OCI-LY1 (cell line): Measurements from ENCODE around the gene CFAP61.

ENCODE experiments used
- H2AFZ ChIP-seq: fragments of 200-600 bp; sonication (generic), shearing (Covaris generic); 2 replicates; pipeline ENCODE4 v1.6.0; 2014; ENCODE audit warnings: antibody characterized with exemption, mild to moderate bottlenecking, low read length
- H3F3A ChIP-seq: fragments of 200-600 bp; sonication (generic), shearing (Covaris generic); 2 replicates; pipeline ENCODE4 v1.6.0; 2014; ENCODE audit warnings: mild to moderate bottlenecking, antibody characterized with exemption, low read length, moderate library complexity; ENCODE audit not compliant: insufficient read depth
- H3K27ac ChIP-seq: fragments of 200-600 bp; sonication (generic); 2 replicates; pipeline ENCODE4 v1.5.1; 2014; ENCODE audit warnings: low read length, mixed run types, mild to moderate bottlenecking, low read depth; ENCODE audit not compliant: poor library complexity, severe bottlenecking
- H3K27me3 ChIP-seq: fragments of 200-600 bp; sonication (generic); 2 replicates; pipeline ENCODE4 v1.6.0; 2014; ENCODE audit warnings: antibody characterized with exemption, mild to moderate bottlenecking, low read length, moderate library complexity; ENCODE audit not compliant: insufficient read depth
- H3K36me3 ChIP-seq: fragments of 200-600 bp; sonication (generic); 2 replicates; pipeline ENCODE4 v1.6.1; 2014; ENCODE audit warnings: mild to moderate bottlenecking, antibody characterized with exemption, low read length, moderate library complexity, mixed read lengths; ENCODE audit not compliant: insufficient read depth
- H3K4me1 ChIP-seq: fragments of 200-600 bp; sonication (generic); 2 replicates; pipeline ENCODE4 v1.5.1; 2014; ENCODE audit warnings: mild to moderate bottlenecking, low read length, moderate library complexity; ENCODE audit not compliant: insufficient read depth, severe bottlenecking
- H3K4me2 ChIP-seq: fragments of 200-600 bp; sonication (generic), shearing (Covaris generic); 2 replicates; pipeline ENCODE4 v1.6.1; 2014; ENCODE audit warnings: low read length
- H3K4me3 ChIP-seq: fragments of 200-600 bp; sonication (generic); 2 replicates; pipeline ENCODE4 v1.5.1; 2014; ENCODE audit warnings: low read length, low read depth, mild to moderate bottlenecking, mixed read lengths; ENCODE audit not compliant: poor library complexity, severe bottlenecking
- H3K79me2 ChIP-seq: fragments of 200-600 bp; shearing (Covaris generic); 2 replicates; pipeline ENCODE4 v1.6.1; 2016; ENCODE audit warnings: mixed run types, low read length, mixed read lengths; ENCODE audit not compliant: insufficient read depth
- H3K9ac ChIP-seq: fragments of 200-600 bp; sonication (generic), shearing (Covaris generic); 2 replicates; pipeline ENCODE4 v1.6.1; 2014; ENCODE audit warnings: mild to moderate bottlenecking, low read length, mixed read lengths
- H3K9me2 ChIP-seq: fragments of 200-600 bp; sonication (generic), shearing (Covaris generic); 2 replicates; pipeline ENCODE4 v1.6.1; 2014; ENCODE audit warnings: low read depth, mild to moderate bottlenecking, low read length, mixed read lengths
- H3K9me3 ChIP-seq: fragments of 200-600 bp; shearing (Covaris generic); 2 replicates; pipeline ENCODE4 v1.6.1; 2014; ENCODE audit warnings: low read length, mixed read lengths
- H4K20me1 ChIP-seq: fragments of 200-600 bp; sonication (generic), shearing (Covaris generic); 2 replicates; pipeline ENCODE4 v1.6.0; 2016; ENCODE audit warnings: mild to moderate bottlenecking, low read length; ENCODE audit not compliant: insufficient read depth
- CTCF ChIP-seq: fragments of 200-600 bp; sonication (generic), shearing (Covaris generic); IDR thresholded peaks from 2 replicates; pipeline ENCODE4 v1.5.1; 2017; ENCODE audit warnings: mild to moderate bottlenecking, antibody characterized with exemption, low read length, moderate library complexity, mixed read lengths
- EZH2 ChIP-seq: fragments of 200-600 bp; sonication (generic), shearing (Covaris generic); IDR thresholded peaks from 2 replicates; pipeline ENCODE4 v1.8.0; 2017; ENCODE audit warnings: borderline replicate concordance, mixed run types, mild to moderate bottlenecking, antibody characterized with exemption, low read length, moderate library complexity, mixed read lengths

Gene CFAP61

GRCh38 chr20:20206788-20207187 lies 154.5 kb downstream of the CFAP61 start:
- H4K20me1 ChIP-seq: no peaks in the 10 kb centered on the region
- no peaks in the 10 kb centered on the region for H3F3A ChIP-seq
- no peak overlapping the region for H3K4me2 ChIP-seq
- H3K36me3 ChIP-seq: no peaks in the 10 kb centered on the region
- no peaks in the 10 kb centered on the region for H3K27me3 ChIP-seq
- H3K4me3 ChIP-seq: no peak overlapping the region
- H3K9ac ChIP-seq: no peak overlapping the region
- TF ChIP-seq CTCF (no peak), EZH2 (no peak)
- no peak overlapping the region for H2AFZ ChIP-seq
- no peaks in the 10 kb centered on the region for H3K4me1 ChIP-seq
- no peaks in the 10 kb centered on the region for H3K79me2 ChIP-seq
- no peaks in the 10 kb centered on the region for H3K9me2 ChIP-seq
- H3K27ac ChIP-seq: no peak overlapping the region
- no peaks in the 10 kb centered on the region for H3K9me3 ChIP-seq

- Histone ChIP-seq H2AFZ (no peak overlapping the region), H3K4me1 (no peaks in the 10 kb centered on the region), H3K9ac (no peak overlapping the region), H3K79me2 (no peaks in the 10 kb centered on the region), H3K9me2 (no peaks in the 10 kb centered on the region), H3K27me3 (no peaks in the 10 kb centered on the region), H3K9me3 (no peaks in the 10 kb centered on the region), H3K4me2 (no peak overlapping the region), H3K4me3 (no peak overlapping the region), H4K20me1 (no peaks in the 10 kb centered on the region), H3K36me3 (no peaks in the 10 kb centered on the region), H3F3A (no peaks in the 10 kb centered on the region), H3K27ac (no peak overlapping the region)
- TF ChIP-seq EZH2 (no peak), CTCF (no peak)
Observed at GRCh38 chr20:20207291-20207690, 155.0 kb downstream of the CFAP61 start.

- H2AFZ ChIP-seq: no peak overlapping the region
- no peaks in the 10 kb centered on the region for H3K4me1 ChIP-seq
- no peaks in the 10 kb centered on the region for H4K20me1 ChIP-seq
- no peaks in the 10 kb centered on the region for H3F3A ChIP-seq
- H3K9me2 ChIP-seq: no peaks in the 10 kb centered on the region
- no peaks in the 10 kb centered on the region for H3K36me3 ChIP-seq
- H3K9ac ChIP-seq: no peak overlapping the region
- H3K4me3 ChIP-seq: no peak overlapping the region
- H3K27me3 ChIP-seq: no peaks in the 10 kb centered on the region
- no peak overlapping the region for H3K4me2 ChIP-seq
- H3K79me2 ChIP-seq: no peaks in the 10 kb centered on the region
- TF ChIP-seq CTCF: no peak
- no peak for TF ChIP-seq EZH2
- no peak overlapping the region for H3K27ac ChIP-seq
- no peaks in the 10 kb centered on the region for H3K9me3 ChIP-seq
Observed at GRCh38 chr20:20207872-20208271, 155.5 kb downstream of the CFAP61 start.
